SU-DHL-6 (cell line): ENCODE measurements around the gene LCAT.

ENCODE experiments used
- H2AFZ ChIP-seq: fragments of 200-600 bp; sonication (generic); 2 replicates; pipeline ENCODE4 v1.6.1; 2014; ENCODE audit warnings: low read depth, mild to moderate bottlenecking, moderate library complexity, mixed read lengths, antibody characterized with exemption, low read length; ENCODE audit not compliant: severe bottlenecking
- H3F3A ChIP-seq: fragments of 200-600 bp; shearing (Covaris generic); 2 replicates; pipeline ENCODE4 v1.6.0; 2016; ENCODE audit warnings: antibody characterized with exemption, mild to moderate bottlenecking; ENCODE audit not compliant: insufficient read depth
- H3K27ac ChIP-seq: fragments of 200-600 bp; sonication (generic); 2 replicates; pipeline ENCODE4 v1.5.1; 2016; ENCODE audit warnings: low read depth, mild to moderate bottlenecking, low read length, moderate library complexity, mixed read lengths
- H3K27me3 ChIP-seq: fragments of 200-600 bp; sonication (generic), shearing (Covaris generic); 2 replicates; pipeline ENCODE4 v1.6.0; 2014; ENCODE audit warnings: mild to moderate bottlenecking, low read length
- H3K36me3 ChIP-seq: fragments of 200-600 bp; sonication (generic); 2 replicates; pipeline ENCODE4 v1.6.1; 2014; ENCODE audit warnings: mild to moderate bottlenecking, low read length, mixed read lengths
- H3K4me2 ChIP-seq: fragments of 300-600, 200-600 bp; shearing (Covaris generic), sonication (generic); 2 replicates; pipeline ENCODE4 v1.6.0; 2014; ENCODE audit warnings: low read length, low read depth, mild to moderate bottlenecking; ENCODE audit not compliant: poor library complexity, severe bottlenecking
- H3K4me3 ChIP-seq: fragments of 200-600 bp; sonication (generic); 2 replicates; pipeline ENCODE4 v1.5.1; 2014; ENCODE audit warnings: antibody characterized with exemption, low read length, mild to moderate bottlenecking, mixed read lengths; ENCODE audit not compliant: insufficient read depth, poor library complexity, severe bottlenecking
- H3K79me2 ChIP-seq: fragments of 200-600 bp; sonication (generic); 2 replicates; pipeline ENCODE4 v1.6.1; 2014; ENCODE audit warnings: mild to moderate bottlenecking, low read length, moderate library complexity; ENCODE audit not compliant: insufficient read depth
- H3K9ac ChIP-seq: fragments of 200-600 bp; sonication (generic); 2 replicates; pipeline ENCODE4 v1.7.0; 2014; ENCODE audit warnings: mild to moderate bottlenecking, low read length
- H3K9me2 ChIP-seq: fragments of 200-600 bp; sonication (generic); replicated peaks from 2 replicates; pipeline ENCODE4 v1.6.1; 2014; ENCODE audit warnings: low read length; ENCODE audit not compliant: insufficient read depth
- H3K9me3 ChIP-seq: fragments of 200-600 bp; sonication (generic); 2 replicates; pipeline ENCODE4 v1.6.1; 2014; ENCODE audit warnings: low read length, mixed read lengths; ENCODE audit not compliant: insufficient read depth
- H4K20me1 ChIP-seq: fragments of 200-600 bp; sonication (generic); 2 replicates; pipeline ENCODE4 v1.6.1; 2014; ENCODE audit warnings: low read depth, mild to moderate bottlenecking, antibody characterized with exemption, low read length, moderate library complexity, mixed read lengths
- CTCF ChIP-seq: fragments of 200-600 bp; sonication (generic); IDR thresholded peaks from one replicate; pipeline ENCODE4 v1.5.1; 2017; ENCODE audit warnings: antibody characterized with exemption, mild to moderate bottlenecking, low read length, moderate library complexity; ENCODE audit not compliant: insufficient read depth, poor library complexity, severe bottlenecking
- EZH2phosphoT487 ChIP-seq: fragments of 200-600 bp; sonication (generic), shearing (Covaris generic); conservative IDR thresholded peaks from 2 replicates; pipeline ENCODE4 v1.6.1; 2018; ENCODE audit warnings: mild to moderate bottlenecking, antibody characterized with exemption, low read length, moderate library complexity, mixed read lengths

The LCAT gene

GRCh38 chr16:67923414-67924116, 20.4 kb downstream of the LCAT start:
- Histone ChIP-seq H3K79me2 (no peaks in the 10 kb centered on the region), H3K4me3 (no peak overlapping the region), H2AFZ (no peak overlapping the region), H3K9ac (no peak overlapping the region), H4K20me1 (no peaks in the 10 kb centered on the region; the same call in 1 of the 2 replicates), H3K9me2 (no peaks in the 10 kb centered on the region), H3F3A (no peaks in the 10 kb centered on the region), H3K27ac (no peak overlapping the region), H3K4me2 (no peak overlapping the region), H3K36me3 (no peaks in the 10 kb centered on the region), H3K27me3 (no peaks in the 10 kb centered on the region), H3K9me3 (no peaks in the 10 kb centered on the region)
- TF ChIP-seq CTCF (no peak), EZH2phosphoT487 (no peak)

- no peak overlapping the region for H3K9ac ChIP-seq
- no peak overlapping the region for H3K4me2 ChIP-seq
- no peaks in the 10 kb centered on the region for H3K9me2 ChIP-seq
- no peaks in the 10 kb centered on the region for H3K9me3 ChIP-seq
- no peaks in the 10 kb centered on the region for H3F3A ChIP-seq
- no peak overlapping the region for H3K4me3 ChIP-seq
- H4K20me1 ChIP-seq, result no peaks in the 10 kb centered on the region; the same call in 1 of the 2 replicates
- no peaks in the 10 kb centered on the region for H3K36me3 ChIP-seq
- no peaks in the 10 kb centered on the region for H3K27me3 ChIP-seq
- no peak overlapping the region for H3K27ac ChIP-seq
- H2AFZ ChIP-seq, result no peak overlapping the region
- TF ChIP-seq EZH2phosphoT487 (no peak), CTCF (no peak)
- no peaks in the 10 kb centered on the region for H3K79me2 ChIP-seq
Observed at GRCh38 chr16:67922740-67923139, 21.2 kb downstream of the LCAT start.

GRCh38 chr16:67922221-67922620, 21.7 kb downstream of the LCAT start:
- no peak overlapping the region for H3K9ac ChIP-seq
- no peak overlapping the region for H3K27ac ChIP-seq
- H3K27me3 ChIP-seq, result no peaks in the 10 kb centered on the region

More at GRCh38 chr16:67922221-67922620, 21.7 kb downstream of the LCAT start:
- Histone ChIP-seq H3K9me3 (no peaks in the 10 kb centered on the region), H3K9me2 (no peaks in the 10 kb centered on the region), H3K4me3 (no peak overlapping the region), H2AFZ (no peak overlapping the region), H3F3A (no peaks in the 10 kb centered on the region), H3K4me2 (no peak overlapping the region), H3K36me3 (no peaks in the 10 kb centered on the region), H3K79me2 (no peaks in the 10 kb centered on the region), H4K20me1 (no peaks in the 10 kb centered on the region; the same call in 1 of the 2 replicates)
- TF ChIP-seq CTCF, result no peak
- TF ChIP-seq EZH2phosphoT487, result no peak
